Tibial nerve (tissue), 3 donors: ENCODE data around the gene EFTUD2.

ENCODE experiments used
- CTCF ChIP-seq, 5 experiments: fragments of 200-600 bp in 3 of 5; fragments of 450-650 bp in 2 of 5; sonication (generic) in 3 of 5; IDR thresholded peaks; one replicate each; pipeline ENCODE4 v1.5.1; 2016 to 2019; ENCODE audit warnings: antibody characterized with exemption in 5 of 5, mild to moderate bottlenecking in 3 of 5, moderate library complexity in 2 of 5
- POLR2A ChIP-seq, 2 donors: fragments of 450-650 bp; IDR thresholded peaks; one replicate each; pipeline ENCODE4 v1.6.1; 2017; ENCODE audit warnings: antibody characterized with exemption in 2 of 2, mild to moderate bottlenecking in 2 of 2, moderate library complexity in 2 of 2

DNA sequence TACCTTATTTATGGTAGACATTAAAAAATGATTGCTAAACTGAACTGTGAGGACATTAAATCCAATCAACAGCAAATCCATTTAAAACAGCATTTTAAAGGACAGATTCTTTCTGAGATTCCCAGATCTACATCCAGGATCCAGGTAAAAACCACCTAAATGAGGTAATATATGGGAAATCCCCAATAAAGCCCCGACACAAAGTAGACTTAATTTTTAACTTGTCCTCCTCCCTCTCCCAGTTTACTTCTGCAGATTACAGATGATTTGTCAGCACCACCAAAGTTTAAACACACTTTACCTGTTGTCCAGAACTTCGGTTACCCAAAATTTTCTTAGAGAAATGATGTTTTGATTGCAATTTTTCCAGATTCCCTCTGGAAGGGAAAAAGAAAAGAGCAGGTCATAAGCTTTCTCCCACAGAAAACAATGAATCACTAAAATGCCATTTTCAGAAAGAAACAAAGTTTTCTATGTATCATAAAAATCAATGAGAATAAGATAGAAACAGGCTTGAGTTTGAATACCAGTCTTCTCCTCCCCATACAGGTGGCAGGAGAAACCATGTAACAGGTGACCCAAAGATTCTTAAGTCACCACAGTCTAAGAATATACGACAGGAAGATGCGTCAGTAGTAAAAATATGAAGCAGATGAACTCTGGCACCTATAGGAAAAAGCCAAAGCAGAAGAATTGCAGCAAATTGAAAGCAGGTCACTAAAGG is 92.0 kb downstream of the EFTUD2 start:
- no peak for TF ChIP-seq CTCF (IDR thresholded peaks at IDR 0.05)
- TF ChIP-seq POLR2A (IDR thresholded peaks at IDR 0.05): no peak
